ENCODE data around the gene EPN1. TPM values are rescaled to one million over a fixed set of nuclear protein-coding genes. Genes with fewer than 3 reads are reported as not detected.
"Not testable (repeated sequence)": the region's sequence is repeated elsewhere in the genome, so short reads cannot be mapped to it uniquely, and the experiment has no call there.

Gene EPN1
- total RNA-seq, 1 experiment from 2014 or later: 43.6 TPM

- DNase-seq (ENCODE audit: low spot score): no peak
Measured at GRCh38 chr19:55720214-55720746, 45.3 kb downstream of the EPN1 start.

GRCh38 chr19:55720801-55721200, 45.8 kb downstream of the EPN1 start:
- no peak for DNase-seq (ENCODE audit: low spot score)

GRCh38 chr19:55723491-55723890, 48.5 kb downstream of the EPN1 start:
- DNase-seq (ENCODE audit: low spot score): no peak

GRCh38 chr19:55730378-55730777, 55.4 kb downstream of the EPN1 start:
- not testable (repeated sequence) for DNase-seq (ENCODE audit: low spot score)

GRCh38 chr19:55738302-55738701, 63.3 kb downstream of the EPN1 start, which contains the start of gene NLRP9:
NLRP9 (minus strand) TSS chr19:55738402; CDS start chr19:55738374, 28 bp downstream.
- no peak for DNase-seq (ENCODE audit: low spot score)

- DNase-seq (ENCODE audit: low spot score): no peak
Measured at GRCh38 chr19:55750715-55751114, 75.7 kb downstream of the EPN1 start.

GRCh38 chr19:55753401-55753800, 78.4 kb downstream of the EPN1 start:
- no peak for DNase-seq (ENCODE audit: low spot score)

GRCh38 chr19:55756808-55757207, 81.8 kb downstream of the EPN1 start:
- not testable (repeated sequence) for DNase-seq (ENCODE audit: low spot score)

GRCh38 chr19:55758797-55759196, 83.8 kb downstream of the EPN1 start, which contains the start of gene RFPL4A:
RFPL4A (plus strand) TSS chr19:55759097; CDS start chr19:55761801, 2,704 bp downstream.
- DNase-seq (ENCODE audit: low spot score): not testable (repeated sequence)

Other genes starting within 250 kb of the EPN1 start
- not detected in 2 replicates for gene SHISA7, start 231.9 kb upstream of the EPN1 start, total RNA-seq (2014; rRNA removed; shearing (Covaris generic))
- gene ISOC2, start 213.6 kb upstream of the EPN1 start, total RNA-seq (2014; rRNA removed; shearing (Covaris generic)): 187 and 279 TPM in 2 replicates
- gene C19orf85, start 210.5 kb upstream of the EPN1 start, total RNA-seq (2014; rRNA removed; shearing (Covaris generic)): not detected in 2 replicates
- 1.4 and 3.9 TPM in 2 replicates for gene ZNF628, start 198.6 kb upstream of the EPN1 start, total RNA-seq (2014; rRNA removed; shearing (Covaris generic))
- 28.0 and 28.9 TPM in 2 replicates for gene NAT14, start 190.0 kb upstream of the EPN1 start, total RNA-seq (2014; rRNA removed; shearing (Covaris generic))
- gene SSC5D, start 186.8 kb upstream of the EPN1 start, total RNA-seq (2014; rRNA removed; shearing (Covaris generic)): 0.23 and 0.29 TPM in 2 replicates
- not detected in 2 replicates for gene SBK2, start 138.1 kb upstream of the EPN1 start, total RNA-seq (2014; rRNA removed; shearing (Covaris generic))
- gene SBK3, start 129.7 kb upstream of the EPN1 start, total RNA-seq (2014; rRNA removed; shearing (Covaris generic)): not detected in 2 replicates
- 2.5 and 4.6 TPM in 2 replicates for gene ZNF579, start 94.4 kb upstream of the EPN1 start, total RNA-seq (2014; rRNA removed; shearing (Covaris generic))
- 5.1 and 7.8 TPM in 2 replicates for gene FIZ1, start 75.7 kb upstream of the EPN1 start, total RNA-seq (2014; rRNA removed; shearing (Covaris generic))
- 16.7 and 21.9 TPM in 2 replicates for gene ZNF524, start 74.9 kb upstream of the EPN1 start, total RNA-seq (2014; rRNA removed; shearing (Covaris generic))
- gene ZNF865, start 69.6 kb upstream of the EPN1 start, total RNA-seq (2014; rRNA removed; shearing (Covaris generic)): 1.0 TPM in 2 replicates
- 5.2 and 7.2 TPM in 2 replicates for gene ZNF784, start 50.7 kb upstream of the EPN1 start, total RNA-seq (2014; rRNA removed; shearing (Covaris generic))
- gene ZNF580, start 34.2 kb upstream of the EPN1 start, total RNA-seq (2014; rRNA removed; shearing (Covaris generic)): 9.6 and 19.2 TPM in 2 replicates
- 28.9 and 29.5 TPM in 2 replicates for gene ZNF581, start 31.6 kb upstream of the EPN1 start, total RNA-seq (2014; rRNA removed; shearing (Covaris generic))
- gene CCDC106, start 27.0 kb upstream of the EPN1 start, total RNA-seq (2014; rRNA removed; shearing (Covaris generic)): 0.45 and 2.4 TPM in 2 replicates
- 95.5 and 121 TPM in 2 replicates for gene U2AF2, start 20.2 kb upstream of the EPN1 start, total RNA-seq (2014; rRNA removed; shearing (Covaris generic))
- gene NLRP9, start 63.2 kb downstream of the EPN1 start, total RNA-seq (2014; rRNA removed; shearing (Covaris generic)): not detected in 2 replicates
- 7.7 and 12.4 TPM in 2 replicates for gene RFPL4A, start 83.9 kb downstream of the EPN1 start, total RNA-seq (2014; rRNA removed; shearing (Covaris generic))
- gene RFPL4AL1, start 93.9 kb downstream of the EPN1 start, total RNA-seq (2014; rRNA removed; shearing (Covaris generic)): 1.8 TPM in 1 of 2 replicates, not detected in the other
- 2.1 and 2.4 TPM in 2 replicates for gene NLRP11, start 156.8 kb downstream of the EPN1 start, total RNA-seq (2014; rRNA removed; shearing (Covaris generic))
- 4.7 and 7.9 TPM in 2 replicates for gene NLRP4, start 161.3 kb downstream of the EPN1 start, total RNA-seq (2014; rRNA removed; shearing (Covaris generic))